Endothelial cell (in vitro differentiated cells): Measurements from ENCODE around the gene ZNF689. TPM values are rescaled to one million over a fixed set of nuclear protein-coding genes. Genes with fewer than 3 reads are reported as not detected.

Experiments used
- DNase-seq: peaks from one replicate; pipeline ENCODE4 v3.0.0; 2021; ENCODE audit warnings: low spot score
- H3K27ac Mint-ChIP-seq: one replicate; pipeline ENCODE4 v1.8.0; 2021; ENCODE audit warnings: mixed read lengths, inconsistent platforms; ENCODE audit not compliant: unreplicated experiment
- H3K27me3 Mint-ChIP-seq: one replicate; pipeline ENCODE4 v1.8.0; 2021; ENCODE audit warnings: mild to moderate bottlenecking, moderate library complexity, mixed read lengths, inconsistent platforms; ENCODE audit not compliant: unreplicated experiment
- H3K36me3 Mint-ChIP-seq: one replicate; pipeline ENCODE4 v1.8.0; 2021; ENCODE audit warnings: mild to moderate bottlenecking, low read depth, mixed read lengths, inconsistent platforms; ENCODE audit not compliant: unreplicated experiment
- H3K4me1 Mint-ChIP-seq: one replicate; pipeline ENCODE4 v1.8.0; 2021; ENCODE audit warnings: mild to moderate bottlenecking, mixed read lengths, inconsistent platforms; ENCODE audit not compliant: unreplicated experiment
- H3K4me3 Mint-ChIP-seq: one replicate; pipeline ENCODE4 v1.8.0; 2021; ENCODE audit warnings: mild to moderate bottlenecking, mixed read lengths, inconsistent platforms; ENCODE audit not compliant: unreplicated experiment
- H3K9me3 Mint-ChIP-seq: one replicate; pipeline ENCODE4 v1.8.0; 2021; ENCODE audit warnings: mixed read lengths, inconsistent platforms; ENCODE audit not compliant: unreplicated experiment
- total RNA-seq: library from RNA; stranded (reverse); fragmentation: NEBNext Ultra II Directional; extraction: Animal tissue kit (Norgen Biotek cat#: 25700); gene quantifications from one replicate; pipeline ENCODE4 v1.2.1, GENCODE V29; 2021; ENCODE audit not compliant: unreplicated experiment
- TF ChIP-seq, protein P1 (sequence below): fragments of 200-600 bp; sonication (generic); IDR thresholded peaks from one replicate; pipeline ENCODE4 v1.5.0; 2021; ENCODE audit warnings: antibody characterized with exemption; ENCODE audit not compliant: unreplicated experiment

The ZNF689 gene
- total RNA-seq, 1 donor from 2014 or later: 12.0 TPM

DNA sequence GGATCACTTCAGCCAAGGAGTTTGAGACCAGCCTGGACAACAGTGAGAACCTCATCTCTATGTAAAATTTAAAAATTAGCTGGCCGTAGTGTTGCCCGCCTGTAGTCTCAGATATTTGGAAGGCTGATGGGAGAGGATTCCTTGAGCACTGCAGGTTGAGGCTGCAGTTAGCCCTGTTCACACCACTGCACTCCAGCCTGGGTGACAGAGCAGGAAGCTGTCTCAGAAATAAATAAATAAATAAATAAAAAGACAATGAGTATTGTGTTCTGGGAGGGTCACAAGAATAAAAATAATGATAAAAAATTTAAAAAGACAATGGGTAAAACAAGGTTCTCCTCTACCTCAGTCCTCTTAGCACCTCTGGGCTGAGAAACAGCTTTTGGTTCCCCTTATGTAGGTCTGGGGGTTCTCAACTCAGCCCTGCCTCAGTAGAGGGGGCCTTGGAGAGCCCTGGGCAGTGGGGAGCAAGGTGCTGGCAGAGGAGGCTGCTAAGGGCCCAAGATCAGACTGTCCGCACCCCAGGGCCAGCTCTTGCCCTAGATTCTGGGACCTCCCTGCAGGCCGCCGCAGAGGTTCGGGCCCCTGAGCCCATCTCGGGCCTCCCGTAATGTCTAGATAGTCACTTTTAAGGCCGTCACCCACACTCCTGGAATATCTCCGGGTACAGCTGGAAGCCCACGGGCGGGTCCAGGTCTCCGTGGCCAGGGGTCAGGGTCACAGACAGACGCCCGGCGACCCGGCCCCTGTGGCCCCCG, 55.5 kb downstream of the ZNF689 start:
- no peaks in the 10 kb centered on the region for H3K9me3 Mint-ChIP-seq
- no peak overlapping the region for H3K27ac Mint-ChIP-seq
- H3K4me3 Mint-ChIP-seq: peak overlapping the region; percentile 33
- no peak for DNase-seq
- peaks cover 8% of the 10 kb centered on the region for H3K27me3 Mint-ChIP-seq
- H3K4me1 Mint-ChIP-seq: peaks cover 29% of the 10 kb centered on the region
- TF ChIP-seq, protein P1, sequence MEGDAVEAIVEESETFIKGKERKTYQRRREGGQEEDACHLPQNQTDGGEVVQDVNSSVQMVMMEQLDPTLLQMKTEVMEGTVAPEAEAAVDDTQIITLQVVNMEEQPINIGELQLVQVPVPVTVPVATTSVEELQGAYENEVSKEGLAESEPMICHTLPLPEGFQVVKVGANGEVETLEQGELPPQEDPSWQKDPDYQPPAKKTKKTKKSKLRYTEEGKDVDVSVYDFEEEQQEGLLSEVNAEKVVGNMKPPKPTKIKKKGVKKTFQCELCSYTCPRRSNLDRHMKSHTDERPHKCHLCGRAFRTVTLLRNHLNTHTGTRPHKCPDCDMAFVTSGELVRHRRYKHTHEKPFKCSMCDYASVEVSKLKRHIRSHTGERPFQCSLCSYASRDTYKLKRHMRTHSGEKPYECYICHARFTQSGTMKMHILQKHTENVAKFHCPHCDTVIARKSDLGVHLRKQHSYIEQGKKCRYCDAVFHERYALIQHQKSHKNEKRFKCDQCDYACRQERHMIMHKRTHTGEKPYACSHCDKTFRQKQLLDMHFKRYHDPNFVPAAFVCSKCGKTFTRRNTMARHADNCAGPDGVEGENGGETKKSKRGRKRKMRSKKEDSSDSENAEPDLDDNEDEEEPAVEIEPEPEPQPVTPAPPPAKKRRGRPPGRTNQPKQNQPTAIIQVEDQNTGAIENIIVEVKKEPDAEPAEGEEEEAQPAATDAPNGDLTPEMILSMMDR: no peak
- peaks cover 15% of the 10 kb centered on the region for H3K36me3 Mint-ChIP-seq

DNA sequence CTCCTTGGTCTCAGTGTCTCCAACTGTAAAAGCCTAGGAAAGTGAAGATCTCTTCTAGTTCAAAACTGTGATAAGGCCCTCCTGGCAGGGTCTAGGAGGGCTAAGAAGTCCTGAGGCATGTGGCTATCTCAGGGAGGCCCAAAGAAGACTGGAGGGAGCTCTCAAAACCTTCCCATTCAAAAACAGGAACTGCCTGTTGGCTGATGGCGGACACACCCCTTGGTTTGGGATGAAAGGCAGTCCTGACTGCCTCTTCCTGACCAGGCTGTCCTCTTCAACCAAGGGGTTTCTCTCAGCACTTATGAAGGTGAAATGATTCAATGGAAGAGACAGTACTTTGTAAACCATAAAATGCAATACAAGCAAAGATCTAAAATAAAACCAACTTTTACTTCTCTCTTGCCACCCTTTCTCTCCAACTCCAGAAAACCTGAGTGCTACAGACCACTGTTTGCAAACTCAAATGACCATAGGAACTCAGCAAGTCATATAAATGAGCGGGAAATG, 56.7 kb downstream of the ZNF689 start:
- no peak for DNase-seq
- peaks cover 28% of the 10 kb centered on the region for H3K4me1 Mint-ChIP-seq
- peaks cover 15% of the 10 kb centered on the region for H3K36me3 Mint-ChIP-seq
- H3K27ac Mint-ChIP-seq: no peak overlapping the region
- H3K27me3 Mint-ChIP-seq: peaks cover 9% of the 10 kb centered on the region
- H3K4me3 Mint-ChIP-seq: peak overlapping the region; percentile 21
- TF ChIP-seq, protein P1: no peak
- no peaks in the 10 kb centered on the region for H3K9me3 Mint-ChIP-seq

DNA sequence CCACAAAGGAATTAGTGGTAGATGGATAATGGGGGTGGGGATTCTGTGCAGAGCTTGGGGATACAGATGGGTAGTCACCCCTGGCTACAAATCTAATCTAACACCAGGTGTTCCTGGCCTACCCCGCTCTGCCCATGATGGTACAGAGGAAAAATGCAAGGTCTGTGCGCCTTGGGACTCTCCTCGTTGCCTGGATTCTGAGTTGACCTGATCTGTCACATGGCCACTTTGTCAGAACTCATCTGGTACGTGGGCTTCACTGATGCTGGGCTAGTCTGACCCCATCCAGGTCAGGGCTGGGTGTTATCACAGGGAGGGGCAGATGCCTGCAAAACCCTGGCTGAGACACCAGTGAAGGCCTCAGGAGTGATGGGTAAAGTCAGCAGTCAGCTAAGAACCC, 57.2 kb downstream of the ZNF689 start:
- peaks cover 15% of the 10 kb centered on the region for H3K36me3 Mint-ChIP-seq
- DNase-seq: no peak
- H3K27me3 Mint-ChIP-seq: peaks cover 9% of the 10 kb centered on the region
- H3K4me3 Mint-ChIP-seq: no peak overlapping the region
- no peak overlapping the region for H3K27ac Mint-ChIP-seq
- H3K9me3 Mint-ChIP-seq: no peaks in the 10 kb centered on the region
- peaks cover 28% of the 10 kb centered on the region for H3K4me1 Mint-ChIP-seq
- TF ChIP-seq, protein P1: no peak

Other genes starting within 250 kb of the ZNF689 start
- gene TBC1D10B, start 239.9 kb downstream of the ZNF689 start, total RNA-seq: 62.4 TPM
- 0.85 TPM for gene MYL11, start 235.6 kb downstream of the ZNF689 start, total RNA-seq
- 1.6 TPM for gene SEPTIN1, start 227.8 kb downstream of the ZNF689 start, total RNA-seq
- gene ZNF48, start 215.0 kb downstream of the ZNF689 start, total RNA-seq: 40.4 TPM
- 16.3 TPM for gene ZNF771, start 202.8 kb downstream of the ZNF689 start, total RNA-seq
- 61.1 TPM for gene DCTPP1, start 180.4 kb downstream of the ZNF689 start, total RNA-seq
- gene SEPHS2, start 164.5 kb downstream of the ZNF689 start, total RNA-seq: 43.1 TPM
- not detected for gene ITGAL, start 137.6 kb downstream of the ZNF689 start, total RNA-seq
- gene ZNF768, start 83.8 kb downstream of the ZNF689 start, total RNA-seq: 31.4 TPM
- gene ZNF747, start 75.5 kb downstream of the ZNF689 start, total RNA-seq: 9.7 TPM
- gene ZNF764, start 52.0 kb downstream of the ZNF689 start, total RNA-seq: 13.8 TPM
- 9.6 TPM for gene ZNF688, start 38.7 kb downstream of the ZNF689 start, total RNA-seq
- 33.5 TPM for gene ZNF785, start 24.7 kb downstream of the ZNF689 start, total RNA-seq
- gene PRR14, start 40.6 kb upstream of the ZNF689 start, total RNA-seq: 45.3 TPM
- gene FBRS, start 48.0 kb upstream of the ZNF689 start, total RNA-seq: 60.9 TPM
- 62.2 TPM for gene SRCAP, start 88.8 kb upstream of the ZNF689 start, total RNA-seq
- 27.5 TPM for gene PHKG2, start 138.0 kb upstream of the ZNF689 start, total RNA-seq
- gene CFAP119, start 151.7 kb upstream of the ZNF689 start, total RNA-seq: 5.2 TPM
- 108 TPM for gene RNF40, start 151.9 kb upstream of the ZNF689 start, total RNA-seq
- 29.7 TPM for gene ZNF629, start 176.8 kb upstream of the ZNF689 start, total RNA-seq